Activated CD4-positive, alpha-beta T cell treated with anti-CD3 and anti-CD28 coated beads, Interleukin-2, amount 10 ng/mL, durations not matched to agents 24 days and 14 days (primary cell): ENCODE measurements around the gene UCN. TPM values are rescaled to one million over a fixed set of nuclear protein-coding genes. Genes with fewer than 3 reads are reported as not detected.
"Not testable (repeated sequence)": the region's sequence is repeated elsewhere in the genome, so short reads cannot be mapped to it uniquely, and the experiment has no call there.

Source experiments
- DNase-seq: peaks from one replicate; pipeline ENCODE4 v3.0.0; 2022
- H3K27ac Mint-ChIP-seq: one replicate; pipeline ENCODE4 v1.8.0; 2022; ENCODE audit warnings: mild to moderate bottlenecking, mixed read lengths
- H3K27me3 Mint-ChIP-seq: one replicate; pipeline ENCODE4 v1.8.0; 2022; ENCODE audit warnings: mixed read lengths
- H3K36me3 Mint-ChIP-seq: one replicate; pipeline ENCODE4 v1.8.0; 2022; ENCODE audit warnings: low read depth, mild to moderate bottlenecking, mixed read lengths
- H3K4me1 Mint-ChIP-seq: one replicate; pipeline ENCODE4 v1.8.0; 2021; ENCODE audit warnings: mixed read lengths
- H3K4me3 Mint-ChIP-seq: one replicate; pipeline ENCODE4 v1.8.0; 2022; ENCODE audit warnings: mild to moderate bottlenecking, moderate library complexity, mixed read lengths
- H3K9me3 Mint-ChIP-seq: one replicate; pipeline ENCODE4 v1.8.0; 2021; ENCODE audit warnings: mixed read lengths
- intact Hi-C: fragments of 100-400 bp; cut with micrococcal nuclease; formaldehyde crosslinking; loops from one replicate; pipeline ENCODE4 v1.15.1; 2023
- total RNA-seq: library from RNA; stranded (reverse); gene quantifications from 2 replicates; pipeline ENCODE4 v1.2.3, GENCODE V29; 2022

Gene UCN
- total RNA-seq, 1 donor from 2014 or later = 2.7 TPM

DNA sequence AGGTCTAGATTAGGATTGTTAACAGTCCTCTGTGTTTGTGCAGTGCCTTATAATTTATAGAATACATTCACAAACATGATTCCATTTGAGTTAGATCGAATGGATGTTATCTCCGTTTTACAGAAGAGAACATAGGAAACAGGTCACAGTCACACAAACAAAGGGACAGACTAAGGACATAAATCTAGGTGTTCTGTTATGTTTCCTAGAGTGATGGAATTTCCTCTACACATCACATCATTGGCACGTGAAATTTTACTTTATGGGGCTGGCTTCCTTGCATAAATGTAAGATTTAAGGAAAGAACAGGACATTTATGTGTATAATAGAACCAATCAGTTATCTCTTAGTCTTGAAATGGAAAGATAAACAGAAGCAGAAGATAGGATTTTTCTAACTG is 19.6 kb downstream of the UCN start:
- no peak for DNase-seq
- intact Hi-C loops = no loop called here
- Mint-ChIP-seq H3K27ac (no peak overlapping the region), H3K9me3 (no peaks in the 10 kb centered on the region), H3K27me3 (peaks cover 43% of the 10 kb centered on the region), H3K4me1 (no peaks in the 10 kb centered on the region), H3K36me3 (no peaks in the 10 kb centered on the region), H3K4me3 (no peak overlapping the region)

DNA sequence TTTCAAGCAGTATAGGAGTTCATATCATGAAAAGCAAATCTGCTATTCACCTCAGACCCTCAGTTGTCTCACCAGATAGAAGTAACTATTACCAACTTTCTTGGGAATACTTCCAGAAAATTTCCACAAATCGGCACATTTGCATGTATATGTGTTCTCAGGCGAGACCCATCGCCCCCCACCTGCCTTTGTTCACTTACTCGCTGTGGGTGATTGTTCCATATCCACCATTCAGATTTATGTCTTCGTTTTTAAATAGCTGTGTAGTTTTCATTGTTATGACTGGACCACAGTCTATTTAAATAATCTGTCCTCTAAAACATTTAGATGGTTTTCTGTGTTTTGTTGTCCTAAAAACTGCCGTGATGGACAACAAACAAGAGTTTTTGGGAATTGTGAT is 22.8 kb downstream of the UCN start:
- no peak overlapping the region for H3K4me3 Mint-ChIP-seq
- intact Hi-C loops = no loop called here
- DNase-seq = no peak
- H3K4me1 Mint-ChIP-seq = no peaks in the 10 kb centered on the region
- no peaks in the 10 kb centered on the region for H3K9me3 Mint-ChIP-seq
- H3K27me3 Mint-ChIP-seq = peaks cover 32% of the 10 kb centered on the region
- no peak overlapping the region for H3K27ac Mint-ChIP-seq
- no peaks in the 10 kb centered on the region for H3K36me3 Mint-ChIP-seq

DNA sequence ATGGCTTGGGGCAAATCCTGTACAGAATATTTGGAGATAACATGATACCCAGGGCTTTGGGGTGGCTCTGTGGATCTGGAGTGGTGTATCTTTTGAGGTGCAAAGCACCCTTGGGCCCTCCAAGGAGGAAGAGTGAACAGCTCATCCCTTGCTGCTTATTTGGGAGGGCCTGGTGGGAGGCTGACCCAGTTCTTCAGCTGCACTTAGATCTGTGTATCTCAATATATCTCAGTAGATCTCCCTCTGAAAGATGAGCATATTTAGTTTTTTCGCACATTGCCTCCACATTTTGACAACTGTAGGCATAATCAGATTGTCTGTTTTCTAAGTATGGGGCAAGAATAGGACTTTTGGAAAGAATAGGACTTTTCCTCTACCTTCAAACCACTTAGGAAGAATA is 23.2 kb downstream of the UCN start:
- Mint-ChIP-seq H3K27me3 (peaks cover 32% of the 10 kb centered on the region), H3K4me1 (peaks cover under 1% of the 10 kb centered on the region), H3K9me3 (no peaks in the 10 kb centered on the region), H3K4me3 (no peak overlapping the region), H3K27ac (no peak overlapping the region), H3K36me3 (no peaks in the 10 kb centered on the region)
- intact Hi-C loops = loop anchor here (5.0 kb wide), 1 partner anchor 323 kb away; no protein-coding TSS in a partner anchor
- DNase-seq = no peak

DNA sequence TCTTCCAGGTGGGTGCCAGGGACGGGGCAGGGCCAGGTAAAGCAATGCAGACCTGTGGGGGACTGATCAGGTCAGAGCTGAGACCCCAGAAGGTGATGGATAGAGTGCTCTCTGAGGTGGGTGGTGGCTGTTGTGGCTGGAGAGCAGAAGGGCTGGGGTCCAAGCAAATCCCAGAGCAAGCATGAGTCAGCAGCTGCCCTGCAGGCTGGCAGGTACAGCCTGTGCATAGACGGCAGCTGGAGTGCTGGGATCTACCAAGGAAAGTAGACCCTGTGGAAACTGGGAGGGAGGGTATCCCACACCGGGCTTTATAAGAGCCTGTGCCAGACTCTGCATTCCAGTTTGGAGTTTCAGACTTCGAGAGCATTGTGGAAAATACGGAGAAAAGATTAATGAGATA is 25.4 kb downstream of the UCN start:
- Mint-ChIP-seq H3K36me3 (no peaks in the 10 kb centered on the region), H3K27ac (no peak overlapping the region), H3K4me3 (no peak overlapping the region), H3K9me3 (no peaks in the 10 kb centered on the region), H3K27me3 (peaks cover 27% of the 10 kb centered on the region), H3K4me1 (peaks cover 4% of the 10 kb centered on the region)
- DNase-seq = no peak
- intact Hi-C loops = loop anchor here (5.0 kb wide), 1 partner anchor 321 kb away; no protein-coding TSS in a partner anchor

DNA sequence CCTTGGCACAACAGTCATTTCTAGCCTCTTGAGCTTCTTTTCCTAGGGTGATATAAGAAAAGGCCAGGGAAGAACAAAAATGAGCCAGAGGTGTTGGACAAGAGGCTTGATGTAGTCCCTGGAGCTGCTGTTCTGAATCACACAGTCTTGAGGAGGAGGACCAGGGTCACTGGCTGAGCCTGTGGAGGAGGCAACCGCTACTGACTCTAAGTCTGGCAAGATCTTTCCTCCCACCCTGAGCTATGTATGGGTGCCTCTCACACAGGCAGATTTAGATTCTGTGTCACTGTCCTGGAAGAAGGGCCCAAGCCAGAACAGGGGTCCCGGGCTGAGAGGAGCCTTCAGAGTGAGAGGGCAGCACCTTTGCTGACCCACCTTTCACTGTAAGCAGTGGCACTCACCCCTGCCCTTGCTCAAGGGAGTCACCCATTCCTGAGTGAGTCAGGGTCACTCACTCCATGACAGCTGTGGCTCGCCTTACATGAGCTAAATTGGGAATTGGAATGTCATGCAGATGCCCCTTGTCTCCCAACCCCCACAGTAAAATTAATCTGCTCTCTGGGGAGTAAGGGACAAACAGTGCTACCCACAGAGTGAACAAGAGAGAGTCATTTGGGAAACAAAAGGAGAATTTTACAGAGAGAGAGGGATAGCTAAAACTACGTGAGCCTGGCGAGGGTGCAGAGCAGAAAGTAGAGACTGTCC is 26.2 kb downstream of the UCN start, which contains the start of gene TRIM54:
Gene TRIM54, plus strand, starts transcription at position 575 of the 705 bp plus-strand sequence. CDS start 303 bp downstream, outside the sequence.
- no peak within 1 kb of the TSS for H3K27ac Mint-ChIP-seq
- no peaks in the 10 kb centered on the region for H3K36me3 Mint-ChIP-seq
- no peak within 1 kb of the TSS for H3K4me3 Mint-ChIP-seq
- H3K4me1 Mint-ChIP-seq = peaks cover 4% of the 10 kb centered on the region
- H3K9me3 Mint-ChIP-seq = no peaks in the 10 kb centered on the region
- intact Hi-C loops = loop anchor here (2.0 to 5.0 kb wide), 2 partner anchors 17 to 320 kb away; no protein-coding TSS in a partner anchor
- H3K27me3 Mint-ChIP-seq = peaks cover 26% of the 10 kb centered on the region
- no peak for DNase-seq

DNA sequence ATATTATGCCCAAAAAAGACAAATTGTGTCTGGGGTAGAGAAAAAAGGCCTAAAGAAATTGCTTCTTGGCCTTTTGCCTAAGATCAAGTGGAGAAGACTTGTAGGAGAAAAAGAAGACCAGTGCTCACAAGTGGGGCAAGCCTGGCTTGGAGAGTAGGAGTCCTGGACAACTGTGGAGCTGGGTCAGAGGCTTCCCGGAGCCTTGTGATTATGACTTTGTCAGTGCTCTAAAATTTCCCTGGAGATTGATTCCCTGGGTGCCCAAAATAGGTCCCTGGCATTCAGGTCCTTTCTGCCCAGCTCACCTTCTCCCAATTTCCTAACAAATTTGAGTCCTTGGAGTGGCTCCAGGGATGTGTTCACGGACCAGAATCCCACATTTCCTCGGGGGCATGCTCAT is 26.8 kb downstream of the UCN start:
- Mint-ChIP-seq H3K27ac (no peak overlapping the region), H3K27me3 (peaks cover 21% of the 10 kb centered on the region), H3K4me1 (peaks cover 4% of the 10 kb centered on the region), H3K36me3 (no peaks in the 10 kb centered on the region), H3K9me3 (no peaks in the 10 kb centered on the region), H3K4me3 (no peak overlapping the region)
- no peak for DNase-seq
- intact Hi-C loops = loop anchor here (2.0 to 5.0 kb wide), 2 partner anchors 17 to 319 kb away; no protein-coding TSS in a partner anchor

DNA sequence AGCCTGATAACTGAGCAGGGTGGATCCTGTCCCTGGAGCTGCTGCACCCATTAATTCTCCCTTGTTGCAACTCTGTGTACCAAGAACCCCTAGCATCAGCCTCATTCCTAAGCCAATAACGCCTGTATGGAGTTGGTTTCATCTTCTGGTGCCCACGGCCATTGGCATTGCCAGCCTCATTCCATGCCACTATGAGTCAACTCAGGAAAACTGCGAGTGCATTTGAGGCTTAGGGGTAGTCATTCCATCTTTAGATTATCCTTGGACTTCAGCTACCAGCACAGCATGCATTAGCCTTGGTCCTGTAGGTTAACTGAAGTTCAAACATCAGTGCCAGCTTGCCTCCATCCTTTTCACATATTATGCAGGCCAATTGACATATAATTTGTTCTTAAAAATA is 27.4 kb downstream of the UCN start:
- Mint-ChIP-seq H3K27me3 (peaks cover 19% of the 10 kb centered on the region), H3K4me1 (peaks cover 4% of the 10 kb centered on the region), H3K9me3 (no peaks in the 10 kb centered on the region), H3K36me3 (no peaks in the 10 kb centered on the region), H3K27ac (no peak overlapping the region), H3K4me3 (no peak overlapping the region)
- DNase-seq = no peak
- intact Hi-C loops = loop anchor here (1.0 to 5.0 kb wide), 4 partner anchors 16 to 319 kb away; no protein-coding TSS in a partner anchor

DNA sequence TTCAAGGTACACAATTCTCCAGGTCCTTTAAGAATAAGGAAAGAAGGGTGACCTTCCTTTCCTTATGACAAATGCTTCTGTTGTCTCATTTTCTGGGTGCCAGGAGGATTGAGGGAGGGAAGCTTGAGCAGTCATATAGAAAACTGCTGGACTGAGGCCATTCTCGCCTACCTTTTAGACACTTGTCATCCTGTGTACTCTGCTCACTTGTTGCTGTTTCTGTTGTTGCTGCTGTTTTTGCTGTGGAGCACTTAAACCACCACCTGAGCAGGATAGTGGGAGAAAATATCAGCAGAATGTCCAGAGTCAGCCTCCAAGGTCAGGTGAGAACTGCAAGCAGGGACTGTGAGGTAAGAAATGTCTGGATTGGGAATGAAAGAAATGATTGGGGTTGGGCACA is 30.2 kb downstream of the UCN start:
- no peak for DNase-seq
- intact Hi-C loops = no loop called here
- Mint-ChIP-seq H3K27me3 (peaks cover 15% of the 10 kb centered on the region), H3K9me3 (no peaks in the 10 kb centered on the region), H3K4me3 (no peak overlapping the region), H3K27ac (no peak overlapping the region), H3K36me3 (no peaks in the 10 kb centered on the region), H3K4me1 (peaks cover 4% of the 10 kb centered on the region)

DNA sequence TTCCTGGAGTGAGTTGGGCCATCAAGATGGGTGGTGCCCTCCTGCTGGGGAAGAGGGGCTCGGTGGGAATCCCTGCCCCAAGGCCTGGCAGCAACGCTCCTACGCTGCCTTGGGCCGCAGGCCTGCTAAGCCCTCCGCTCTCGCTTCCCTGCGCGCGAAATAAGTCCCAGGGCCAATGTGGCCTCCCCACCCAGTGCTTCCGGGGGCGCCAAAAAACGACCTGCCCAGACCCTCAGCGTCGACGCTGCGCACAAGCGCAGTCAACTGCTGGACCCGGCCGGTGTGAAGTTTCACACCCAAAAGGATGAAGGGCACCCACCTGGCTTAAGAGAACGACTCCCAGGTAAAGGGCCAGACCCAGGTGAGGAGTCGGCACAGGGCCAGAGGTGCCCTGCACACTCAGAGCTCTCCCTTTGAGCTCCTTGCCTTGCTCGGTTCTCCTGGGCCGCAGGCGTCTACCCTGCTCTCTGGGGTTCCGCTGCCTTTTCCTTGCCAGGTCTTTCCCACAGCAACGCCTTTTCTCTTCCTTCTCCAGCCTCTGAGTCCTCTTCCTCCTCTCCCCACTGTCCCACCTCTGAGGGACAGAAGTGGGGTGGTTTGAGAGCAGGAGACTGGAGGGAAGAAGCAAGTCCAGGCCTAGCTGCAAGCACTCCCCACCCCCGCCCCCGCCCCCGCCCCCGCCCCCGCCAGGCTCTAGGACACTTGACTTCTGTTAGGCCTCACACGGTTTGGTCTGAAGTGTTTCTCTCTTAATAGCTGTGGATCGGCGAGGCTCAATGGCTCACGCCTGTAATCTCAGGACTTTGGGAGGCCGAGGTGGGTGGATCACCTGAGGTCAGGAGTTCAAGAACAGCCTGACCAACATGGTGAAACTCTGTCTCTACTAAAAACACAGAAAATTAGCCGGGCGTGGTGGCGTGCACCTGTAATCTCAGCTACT is 32.8 kb downstream of the UCN start, which contains the start of gene DNAJC5G:
Gene DNAJC5G, plus strand, starts transcription at position 223 of the 940 bp plus-strand sequence. CDS start 1,296 bp downstream, outside the sequence.
- H3K4me3 Mint-ChIP-seq = no peak within 1 kb of the TSS
- no peak for DNase-seq
- H3K9me3 Mint-ChIP-seq = no peaks in the 10 kb centered on the region
- no peaks in the 10 kb centered on the region for H3K36me3 Mint-ChIP-seq
- intact Hi-C loops = no loop called here
- H3K4me1 Mint-ChIP-seq = peaks cover 4% of the 10 kb centered on the region
- no peak within 1 kb of the TSS for H3K27ac Mint-ChIP-seq
- peaks cover 16% of the 10 kb centered on the region for H3K27me3 Mint-ChIP-seq

DNA sequence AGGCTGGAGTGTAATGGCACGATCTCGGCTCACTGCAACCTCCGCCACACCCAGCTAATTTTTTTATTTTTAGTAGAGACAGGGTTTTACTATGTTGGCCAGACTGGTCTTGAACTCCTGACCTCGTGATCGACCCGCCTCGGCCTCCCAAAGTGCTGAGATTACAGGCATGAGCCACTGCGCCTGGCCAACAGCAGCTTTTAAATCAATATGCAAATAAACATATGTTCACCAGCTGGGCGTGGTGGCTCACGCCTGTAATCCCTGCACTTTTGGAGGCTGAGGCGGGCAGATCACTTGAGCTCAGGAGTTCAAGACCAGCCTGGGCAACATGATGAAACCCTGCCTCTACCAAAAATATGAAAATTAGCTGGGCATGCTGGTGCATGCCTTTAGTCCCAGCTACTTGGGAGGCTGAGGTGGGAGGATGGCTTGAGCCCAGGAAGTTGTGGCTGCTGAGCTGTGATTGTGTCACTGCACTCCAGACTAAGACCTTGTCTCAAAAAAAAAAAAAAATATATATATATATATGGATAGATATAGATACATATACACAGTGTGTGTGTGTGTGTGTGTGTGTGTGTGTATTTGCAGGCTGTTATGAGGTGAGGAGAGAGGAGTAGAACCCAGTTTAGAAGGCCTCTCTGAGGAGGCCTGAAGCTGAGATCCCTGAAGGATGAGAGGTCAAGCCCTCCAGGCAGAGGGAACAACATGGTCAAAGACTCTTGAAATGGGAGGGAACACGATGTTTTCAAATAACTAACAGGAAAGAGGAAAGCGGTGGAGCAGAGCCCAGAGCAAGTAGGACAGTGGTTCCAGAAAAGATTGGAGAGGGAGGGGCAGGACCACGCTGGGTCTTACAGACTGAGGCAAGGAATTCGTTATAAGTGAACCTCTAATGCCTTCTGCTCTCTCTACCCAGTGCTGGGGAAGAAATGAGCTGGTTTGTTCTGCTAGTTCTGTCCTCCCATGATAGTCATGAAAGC is 35.4 kb downstream of the UCN start:
- H3K36me3 Mint-ChIP-seq, H3K4me1 Mint-ChIP-seq, DNase-seq, H3K27ac Mint-ChIP-seq, H3K4me3 Mint-ChIP-seq, intact Hi-C loops, H3K9me3 Mint-ChIP-seq: not testable (repeated sequence)
- peaks cover 22% of the 10 kb centered on the region for H3K27me3 Mint-ChIP-seq

DNA sequence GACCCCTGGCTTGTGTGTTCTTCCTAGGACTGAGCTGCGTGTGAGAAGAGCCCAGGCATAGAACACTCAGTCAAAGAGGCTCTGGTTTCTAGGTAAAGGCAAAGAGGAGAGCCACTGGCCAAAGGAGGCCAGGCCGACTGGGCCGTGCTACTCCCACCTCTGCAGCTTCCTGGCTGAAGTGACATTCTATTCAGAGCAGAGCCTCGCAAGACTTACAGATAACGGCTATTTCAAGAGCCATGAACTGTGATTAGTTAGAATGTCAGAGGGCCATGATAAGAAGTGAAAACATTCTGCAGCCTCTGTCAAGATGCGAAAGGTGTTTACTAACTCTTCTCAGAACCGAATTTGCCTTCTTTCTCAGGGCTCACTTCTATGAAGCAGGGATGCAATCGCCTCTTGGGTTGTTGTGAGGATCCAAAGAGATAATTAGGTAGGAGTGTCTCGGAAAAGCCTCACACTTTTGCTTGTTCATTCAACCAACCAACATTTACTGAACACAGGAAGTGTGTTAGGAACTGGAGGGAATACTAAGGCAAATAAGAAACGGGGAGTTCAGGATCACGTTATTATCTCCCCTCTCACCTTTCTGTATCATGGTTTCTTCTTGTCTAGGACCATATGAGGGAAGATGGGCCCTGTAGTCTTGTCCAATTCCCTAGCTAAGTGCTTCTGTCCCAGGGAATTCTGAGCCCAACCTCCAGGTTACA is 36.5 kb downstream of the UCN start:
- Mint-ChIP-seq H3K4me1 (no peaks in the 10 kb centered on the region), H3K27ac (no peak overlapping the region), H3K9me3 (no peaks in the 10 kb centered on the region), H3K36me3 (no peaks in the 10 kb centered on the region), H3K4me3 (no peak overlapping the region), H3K27me3 (peaks cover 18% of the 10 kb centered on the region)
- intact Hi-C loops = no loop called here
- DNase-seq = no peak

DNA sequence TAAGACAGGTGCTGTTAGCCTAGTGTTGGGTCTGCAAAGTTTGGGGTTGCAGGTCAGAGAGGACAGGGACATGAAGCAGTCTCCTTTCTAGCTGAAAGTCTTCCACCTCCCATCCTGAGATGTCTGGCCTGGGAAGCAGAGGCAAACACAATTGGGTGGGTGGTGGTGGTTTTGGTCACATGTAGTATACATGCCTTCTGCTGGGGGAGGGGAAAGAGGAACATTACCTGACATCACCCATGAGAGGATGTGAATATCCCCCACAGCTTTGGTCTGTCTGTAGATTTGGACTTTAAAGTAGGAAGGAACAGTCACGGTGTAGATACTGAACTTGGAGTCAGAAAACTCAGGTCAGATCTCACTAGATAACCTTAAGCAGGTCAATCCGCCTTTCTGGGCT is 37.6 kb downstream of the UCN start:
- H3K9me3 Mint-ChIP-seq = no peaks in the 10 kb centered on the region
- no peaks in the 10 kb centered on the region for H3K36me3 Mint-ChIP-seq
- no peaks in the 10 kb centered on the region for H3K4me1 Mint-ChIP-seq
- DNase-seq = no peak
- intact Hi-C loops = no loop called here
- H3K4me3 Mint-ChIP-seq = no peak overlapping the region
- H3K27ac Mint-ChIP-seq = no peak overlapping the region
- peaks cover 18% of the 10 kb centered on the region for H3K27me3 Mint-ChIP-seq
